HepG2 (cell line): ENCODE results near the gene C2CD2. TPM values are rescaled to one million over a fixed set of nuclear protein-coding genes. Genes with fewer than 3 reads are reported as not detected.

Source experiments
- ATAC-seq: fragments of 200-7000 bp; cut with Tn5 transposase; 3 replicates; pipeline ENCODE4 v1.9.1; 2020; ENCODE audit warnings: mild to moderate bottlenecking, moderate library complexity
- BruUV-seq: library from RNA; stranded (reverse); fragments of 400-500 nt; replicated peaks from 2 replicates; lab custom pipeline; 2021; lab: Mats Ljungman, UMichigan
- CTCF ChIA-PET: fragments of 300-600 bp; formaldehyde crosslinking; extraction: SDS; loops from one replicate; lab custom pipeline; 2021; ENCODE audit warnings: low total read pairs, inconsistent platforms, low intra/inter-chr PET ratio; lab: Yijun Ruan, JAX
- POLR2A ChIA-PET: fragments of 350-600 bp; sonication (Branson Sonifier 250); formaldehyde crosslinking; loops from one replicate; lab custom pipeline; 2020; ENCODE audit warnings: antibody characterized with exemption, inconsistent platforms; lab: Yijun Ruan, JAX
- DNase-seq: peaks from one replicate; pipeline ENCODE4 v3.0.0-alpha.2; 2015; ENCODE audit warnings: low spot score
- FAIRE-seq: peaks from 3 replicates; lab custom pipeline; 2011; peaks lifted over from hg19 to GRCh38; lab: Jason Lieb, UNC
- H2AFZ ChIP-seq: one replicate; pipeline ENCODE4 v1.6.1; 2011; ENCODE audit warnings: low read length, inconsistent platforms
- H3K27ac ChIP-seq: fragments of 300-600 bp; 3 replicates; pipeline ENCODE4 v1.8.0; 2011; ENCODE audit warnings: mixed run types, mild to moderate bottlenecking, mixed read lengths, low read length, inconsistent platforms; ENCODE audit not compliant: insufficient read depth; ENCODE audit errors: extremely low read length
- H3K27me3 ChIP-seq, 2 experiments: fragments of 200-600 bp in 1 of 2; 2 replicates in 1 of 2; 3 replicates in 1 of 2; pipeline versions ENCODE4 v1.6.0 to v1.8.0; 2011; ENCODE audit warnings: low read length in 2 of 2, mild to moderate bottlenecking in 2 of 2, moderate library complexity in 2 of 2, inconsistent platforms in 1 of 2; ENCODE audit not compliant: insufficient read depth in 2 of 2, control insufficient read depth in 1 of 2
- H3K36me3 ChIP-seq, 2 experiments: fragments of 200-600 bp in 1 of 2; replicated peaks in 1 of 2; 2 replicates in 1 of 2; 3 replicates in 1 of 2; pipeline versions ENCODE4 v1.5.1 to v1.8.0; 2011; ENCODE audit warnings: low read length in 2 of 2, inconsistent platforms in 1 of 2; ENCODE audit not compliant: insufficient read depth in 2 of 2, control insufficient read depth in 1 of 2
- H3K4me1 ChIP-seq: 2 replicates; pipeline ENCODE4 v1.5.1; 2012; ENCODE audit warnings: low read length, inconsistent platforms; ENCODE audit not compliant: insufficient read depth
- H3K4me2 ChIP-seq: 2 replicates; pipeline ENCODE4 v1.6.0; 2011; ENCODE audit warnings: low read depth, low read length, inconsistent platforms
- H3K4me3 ChIP-seq, 3 experiments: fragments of 200-600 bp in 1 of 3; sonication (generic), shearing (Covaris generic) in 1 of 3; replicated peaks in 1 of 3; 2 replicates each; pipeline ENCODE4 v1.5.1; 2011 to 2016; ENCODE audit warnings: low read length in 3 of 3, inconsistent platforms in 2 of 3, low read depth in 2 of 3, mild to moderate bottlenecking in 2 of 3, control low read depth in 1 of 3, mixed read lengths in 1 of 3; ENCODE audit not compliant: insufficient read depth in 1 of 3
- H3K79me2 ChIP-seq: one replicate; pipeline ENCODE4 v1.6.1; 2011; ENCODE audit warnings: low read length, inconsistent platforms; ENCODE audit not compliant: insufficient read depth
- H3K9ac ChIP-seq: 2 replicates; pipeline ENCODE4 v1.6.0; 2011; ENCODE audit warnings: mild to moderate bottlenecking, low read depth, low read length, inconsistent platforms; ENCODE audit not compliant: insufficient read depth
- H3K9me3 ChIP-seq: 2 replicates; pipeline ENCODE4 v1.5.1; 2012; ENCODE audit warnings: mild to moderate bottlenecking, low read length
- H4K20me1 ChIP-seq: 2 replicates; pipeline ENCODE4 v1.6.0; 2011; ENCODE audit warnings: inconsistent platforms, mild to moderate bottlenecking, low read length, moderate library complexity; ENCODE audit not compliant: insufficient read depth
- AFF4 ChIP-seq: sonication (generic); formaldehyde crosslinking; IDR thresholded peaks from 2 replicates; pipeline ENCODE4 v1.4.0; 2020; ENCODE audit warnings: missing genetic modification reagents
- GRHL1 ChIP-seq: sonication (generic); formaldehyde crosslinking; conservative IDR thresholded peaks from 2 replicates; pipeline ENCODE4 v1.8.0; 2022; ENCODE audit warnings: missing genetic modification reagents
- MAZ ChIP-seq, 2 experiments: sonication (generic) in 1 of 2; formaldehyde crosslinking in 1 of 2; IDR thresholded peaks; 2 replicates each; pipeline versions ENCODE4 v1.5.0 to v1.6.1; 2012 to 2020; ENCODE audit warnings: low read depth in 2 of 2, mild to moderate bottlenecking in 2 of 2, borderline replicate concordance in 1 of 2, improper control_type of control experiment in 1 of 2, low read length in 1 of 2, missing genetic modification reagents in 1 of 2, moderate library complexity in 1 of 2
- NFYC ChIP-seq: IDR thresholded peaks from 2 replicates; pipeline ENCODE4 v1.6.1; 2016; ENCODE audit warnings: missing genetic modification reagents, missing compliant biosample characterization
- PAX8 ChIP-seq: sonication (generic); formaldehyde crosslinking; IDR thresholded peaks from 2 replicates; pipeline ENCODE4 v1.8.0; 2022; ENCODE audit warnings: mild to moderate bottlenecking, missing genetic modification reagents, borderline replicate concordance
- SIN3A ChIP-seq: IDR thresholded peaks from 2 replicates; pipeline ENCODE4 v1.6.1; 2011; ENCODE audit warnings: low read depth, mild to moderate bottlenecking, control low read depth, low read length, borderline replicate concordance
- TAF1 ChIP-seq: sonication (generic); formaldehyde crosslinking; IDR thresholded peaks from 2 replicates; pipeline ENCODE4 v1.4.0; 2020; ENCODE audit warnings: missing genetic modification reagents
- ZBED4 ChIP-seq: sonication (generic); formaldehyde crosslinking; IDR thresholded peaks from 2 replicates; pipeline ENCODE4 v1.4.0; 2020; ENCODE audit warnings: missing genetic modification reagents, borderline replicate concordance
- ZNF30 ChIP-seq: sonication (generic); formaldehyde crosslinking; IDR thresholded peaks from 2 replicates; pipeline ENCODE4 v1.5.0; 2020; ENCODE audit warnings: mild to moderate bottlenecking, missing genetic modification reagents
- ZNF766 ChIP-seq: sonication (generic); formaldehyde crosslinking; IDR thresholded peaks from 2 replicates; pipeline ENCODE4 v1.5.0; 2020; ENCODE audit warnings: missing genetic modification reagents, borderline replicate concordance
- ZNF784 ChIP-seq: sonication (generic); formaldehyde crosslinking; IDR thresholded peaks from 2 replicates; pipeline ENCODE4 v1.5.1; 2020; ENCODE audit warnings: missing genetic modification reagents, mild to moderate bottlenecking, borderline replicate concordance
- ZSCAN30 ChIP-seq: sonication (generic); formaldehyde crosslinking; IDR thresholded peaks from 2 replicates; pipeline ENCODE4 v1.5.0; 2020; ENCODE audit warnings: mild to moderate bottlenecking, missing genetic modification reagents
- WGBS: methylation state at CpG from one replicate; pipeline ENCODE4 v1.1.6; 2017; ENCODE audit warnings: low lambda C conversion rate; 5-methylcytosine and 5-hydroxymethylcytosine counted together
- in situ Hi-C: cut with HindIII; loops from 2 replicates; pipeline ENCODE4 v1.10.0; 2017; ENCODE audit warnings: low pct_unique_long_range_greater_than_20kb; ENCODE audit not compliant: extremely low pct_ligation_motif_present
- intact Hi-C: fragments of 100-400 bp; cut with micrococcal nuclease; formaldehyde crosslinking; loops from one replicate; pipeline ENCODE4 v1.10.0; 2022; ENCODE audit not compliant: unreplicated experiment
- polyA plus RNA-seq, 8 experiments: library from polyadenylated mRNA; depleted of rRNA in 3 of 8; stranded (reverse) in 7 of 8; unstranded in 1 of 8; fragments of >200 nt; fragmentation: Illumina TruSeq in 4 of 8; extraction: Trizol in 4 of 8; gene quantifications; 2 replicates each; pipeline versions ENCODE4 v1.2.1 to v1.2.3, GENCODE V29; 2011 to 2016; ENCODE audit warnings: low read depth in 4 of 8, missing spikeins in 1 of 8, mixed read lengths in 1 of 8; ENCODE audit not compliant: insufficient read depth in 1 of 8
- total RNA-seq, 5 experiments: library from RNA; depleted of rRNA; stranded (reverse); fragments of >200 nt; fragmentation: Illumina TruSeq; extraction: Trizol; gene quantifications; 2 replicates each; pipeline ENCODE4 v1.2.3, GENCODE V29; 2016; ENCODE audit warnings: low read depth in 1 of 5

C2CD2 gene
- total and polyA plus RNA-seq, 2 of the 13 experiments (the other 11 are each of a cell fraction or from before 2014, with no cell fraction given): 12.5 to 19.7 TPM

GRCh38 chr21:41836166-41837015 is 117.4 kb downstream of the C2CD2 start:
- no peak overlapping the region for H3K4me3 ChIP-seq
- H3K4me1 ChIP-seq: no peaks in the 10 kb centered on the region
- no peak overlapping the region for H2AFZ ChIP-seq
- intact Hi-C loops (no loop called here), in situ Hi-C loops (no loop called here)
- H4K20me1 ChIP-seq: no peaks in the 10 kb centered on the region
- ChIA-PET CTCF (no interaction called here), POLR2A (no interaction called here)
- DNase-seq (no peak), ATAC-seq (no peak), FAIRE-seq (no peak)
- H3K79me2 ChIP-seq: no peaks in the 10 kb centered on the region
- H3K27ac ChIP-seq: no peak overlapping the region
- H3K9ac ChIP-seq: no peak overlapping the region
- no peaks in the 10 kb centered on the region for H3K27me3 ChIP-seq
- no TSS peak for BruUV-seq
- peaks cover 4 to 43% of the 10 kb centered on the region in 2 experiments; a peak in 4 of 5 replicates for H3K36me3 ChIP-seq
- WGBS: 97% methylated on average over 25 of the region's 32 CpGs
- H3K9me3 ChIP-seq: peaks cover 7% of the 10 kb centered on the region
- H3K4me2 ChIP-seq: no peak overlapping the region
- no peak for TF ChIP-seq ZNF30 (CRISPR knock-in tag)
- no peak for TF ChIP-seq MAZ (IDR thresholded peaks at IDR 0.05; ENCODE audit: borderline replicate concordance, low read depth, low read length)
- no peak for TF ChIP-seq MAZ (CRISPR knock-in tag; IDR thresholded peaks at IDR 0.05; ENCODE audit: low read depth)
- TF ChIP-seq AFF4: no peak
- no peak for TF ChIP-seq ZNF784 (CRISPR knock-in tag)
- no peak for TF ChIP-seq GRHL1 (CRISPR knock-in tag)
- no peak for TF ChIP-seq PAX8 (CRISPR knock-in tag)
- no peak for TF ChIP-seq ZBED4 (CRISPR knock-in tag)
- no peak for TF ChIP-seq NFYC (CRISPR knock-in tag)
- no peak for TF ChIP-seq SIN3A
- TF ChIP-seq TAF1 (CRISPR knock-in tag): no peak
- TF ChIP-seq ZSCAN30 (CRISPR knock-in tag): no peak
- no peak for TF ChIP-seq ZNF766
